GM18873 (cell line): ENCODE measurements around the gene KDELR1.

Experiments
- ATAC-seq: cut with Tn5 transposase; IDR thresholded peaks from one replicate; pipeline ENCODE4 v1.9.1; 2021; ENCODE audit warnings: mild to moderate bottlenecking, moderate library complexity, moderate number of reproducible peaks; ENCODE audit not compliant: unreplicated experiment, low FRiP score

The KDELR1 gene

DNA sequence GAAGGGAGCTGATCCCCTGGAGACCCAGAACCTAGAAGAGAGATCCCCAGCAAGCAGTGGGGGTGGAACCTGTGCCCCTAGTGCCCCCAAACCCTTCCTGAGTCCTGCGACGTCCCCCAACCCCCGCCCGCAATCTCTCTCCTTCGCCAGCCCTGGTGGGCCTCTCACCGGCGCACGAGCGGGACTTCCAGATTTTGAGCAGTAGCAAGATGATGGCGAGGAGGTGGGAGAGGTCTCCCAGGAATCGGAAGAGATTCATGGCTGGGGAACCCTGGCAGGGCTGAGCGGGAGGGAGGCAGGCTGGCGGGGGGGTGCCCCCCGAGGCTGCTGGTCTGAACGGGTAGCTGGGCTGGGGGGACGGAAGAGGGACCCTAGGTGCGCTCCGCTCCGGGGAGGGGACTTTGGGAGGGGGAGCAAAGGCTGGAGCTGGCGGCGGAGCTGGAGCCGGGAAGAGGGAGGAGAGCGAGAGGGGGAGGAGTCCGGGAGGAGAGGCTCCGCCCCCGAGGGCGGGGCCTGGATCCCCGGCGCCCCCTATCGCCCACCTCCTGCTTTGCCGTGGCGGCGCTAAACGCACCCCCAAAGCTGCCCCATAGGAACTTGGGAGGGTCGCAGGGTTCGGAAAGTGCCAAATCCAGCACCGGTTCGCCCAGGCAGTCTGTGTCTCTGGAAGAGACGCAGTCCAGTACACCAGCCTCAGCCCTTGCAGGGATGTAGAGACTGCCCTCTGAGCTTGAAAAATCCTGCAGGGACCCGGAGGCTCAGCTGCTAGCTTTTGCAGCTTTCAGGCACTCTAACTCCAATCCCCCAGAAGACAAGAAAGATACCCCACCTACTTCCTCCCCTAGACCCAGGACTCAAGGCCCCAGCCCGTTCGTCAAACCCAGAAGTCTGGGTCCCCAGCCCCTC, at the start of gene KDELR1:
TSS of gene KDELR1 (minus strand) at position 452 of the 906 bp plus-strand sequence. CDS start at position 259, 193 bp downstream.
- ATAC-seq, result no peak

DNA sequence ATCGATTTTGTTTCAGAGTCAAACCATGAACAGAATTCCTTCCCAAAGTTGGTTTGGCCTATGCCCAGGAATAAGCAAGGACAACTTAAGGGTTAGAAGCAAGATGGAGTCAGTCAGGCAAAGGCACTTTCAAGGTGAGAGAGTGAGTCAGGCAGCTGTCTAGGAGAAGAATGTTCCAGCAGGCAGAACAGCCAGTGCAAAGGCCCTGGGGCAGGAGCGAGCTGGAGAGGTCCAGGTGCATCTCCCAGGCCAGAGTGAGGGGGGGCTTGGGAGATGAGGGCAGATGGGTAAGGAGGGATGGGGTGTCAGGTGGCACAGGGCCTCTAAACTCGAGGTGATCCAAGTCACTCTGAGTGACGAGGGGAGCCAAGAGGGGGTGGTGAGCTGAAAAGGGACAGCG, 45.2 kb upstream of the KDELR1 start:
- ATAC-seq, result no peak

DNA sequence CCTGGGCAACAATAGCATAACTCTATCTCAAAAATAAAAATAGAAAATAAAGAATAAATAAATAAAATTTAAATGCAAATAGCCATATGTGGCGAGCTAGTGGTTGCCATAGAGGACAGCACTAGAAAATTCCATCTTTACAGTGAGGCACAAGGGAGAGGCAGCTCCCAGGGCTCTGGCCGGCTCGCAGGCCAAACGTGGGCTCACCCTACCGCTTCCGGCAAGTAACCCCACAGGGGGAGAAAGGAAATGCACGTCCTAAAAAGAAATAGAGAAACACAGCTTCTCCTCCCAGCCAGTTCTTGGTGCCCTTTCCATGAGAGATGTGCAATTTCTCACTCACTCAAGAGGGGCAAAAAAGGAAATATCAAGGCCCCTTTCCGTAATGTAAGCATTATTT, 42.0 kb upstream of the KDELR1 start:
- ATAC-seq, result no peak

DNA sequence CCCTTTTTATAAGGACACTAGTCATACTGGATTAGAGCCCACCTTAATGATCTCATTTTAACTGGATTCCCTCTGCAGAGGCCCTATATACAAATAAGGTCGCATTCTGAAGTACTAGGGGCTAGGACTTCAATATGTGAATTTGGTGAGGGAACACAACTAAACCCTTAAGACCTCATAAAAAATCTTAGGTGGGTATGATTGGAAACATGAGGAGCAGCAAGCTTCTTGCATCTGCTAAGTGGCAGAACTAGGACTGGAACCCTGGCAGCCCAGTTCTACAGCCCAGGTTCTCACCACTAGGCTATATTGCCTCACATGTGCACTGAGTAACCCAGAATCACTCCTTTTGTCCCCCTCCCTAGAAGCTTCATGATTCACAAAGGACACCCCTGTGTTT, 37.3 kb upstream of the KDELR1 start:
- no peak for ATAC-seq

DNA sequence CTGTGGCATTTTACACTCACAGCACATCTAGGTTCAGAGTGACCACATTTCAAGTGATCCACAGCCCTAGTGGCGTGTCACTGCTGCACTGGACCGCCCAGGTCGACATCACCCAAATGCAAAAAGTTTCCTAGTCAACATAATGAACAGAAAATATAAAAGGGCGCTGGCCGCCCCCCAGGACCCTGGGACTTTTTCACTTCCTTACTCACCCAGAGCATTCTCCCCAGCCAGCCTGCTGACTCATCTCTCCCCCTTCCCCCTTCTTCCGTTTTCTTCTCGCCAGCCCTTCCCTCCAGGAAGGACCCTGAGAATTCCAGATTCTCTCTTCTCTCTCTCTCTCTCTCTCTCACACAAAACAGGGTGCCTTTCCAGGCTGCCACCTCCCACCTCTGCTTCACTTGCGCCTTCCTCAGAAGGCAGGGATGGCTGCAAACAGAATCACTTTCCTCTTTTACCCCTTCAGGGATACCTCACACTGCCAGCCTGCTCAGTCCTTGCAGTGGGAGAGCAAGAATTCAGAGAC, 33.4 kb upstream of the KDELR1 start:
- no peak for ATAC-seq

DNA sequence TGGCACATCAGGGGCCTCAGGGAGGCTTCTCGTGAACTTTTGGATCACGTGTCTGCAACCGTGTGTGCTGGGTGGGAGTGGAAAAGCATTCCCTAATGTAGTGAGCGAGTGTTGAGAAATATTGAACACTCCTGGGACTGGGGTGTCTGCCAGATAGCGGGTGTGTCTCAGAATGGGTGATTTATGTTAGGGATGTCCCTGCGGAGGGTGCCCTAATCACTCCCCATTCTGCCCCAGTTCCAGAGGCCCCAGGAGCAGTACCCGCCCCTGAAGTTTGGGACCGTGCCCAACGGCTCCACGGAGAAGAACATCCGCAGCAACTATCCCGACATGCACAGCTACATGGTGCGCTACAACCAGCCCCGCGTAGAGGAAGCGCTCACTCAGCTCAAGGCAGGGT, 30.2 kb upstream of the KDELR1 start:
- ATAC-seq, result no peak

DNA sequence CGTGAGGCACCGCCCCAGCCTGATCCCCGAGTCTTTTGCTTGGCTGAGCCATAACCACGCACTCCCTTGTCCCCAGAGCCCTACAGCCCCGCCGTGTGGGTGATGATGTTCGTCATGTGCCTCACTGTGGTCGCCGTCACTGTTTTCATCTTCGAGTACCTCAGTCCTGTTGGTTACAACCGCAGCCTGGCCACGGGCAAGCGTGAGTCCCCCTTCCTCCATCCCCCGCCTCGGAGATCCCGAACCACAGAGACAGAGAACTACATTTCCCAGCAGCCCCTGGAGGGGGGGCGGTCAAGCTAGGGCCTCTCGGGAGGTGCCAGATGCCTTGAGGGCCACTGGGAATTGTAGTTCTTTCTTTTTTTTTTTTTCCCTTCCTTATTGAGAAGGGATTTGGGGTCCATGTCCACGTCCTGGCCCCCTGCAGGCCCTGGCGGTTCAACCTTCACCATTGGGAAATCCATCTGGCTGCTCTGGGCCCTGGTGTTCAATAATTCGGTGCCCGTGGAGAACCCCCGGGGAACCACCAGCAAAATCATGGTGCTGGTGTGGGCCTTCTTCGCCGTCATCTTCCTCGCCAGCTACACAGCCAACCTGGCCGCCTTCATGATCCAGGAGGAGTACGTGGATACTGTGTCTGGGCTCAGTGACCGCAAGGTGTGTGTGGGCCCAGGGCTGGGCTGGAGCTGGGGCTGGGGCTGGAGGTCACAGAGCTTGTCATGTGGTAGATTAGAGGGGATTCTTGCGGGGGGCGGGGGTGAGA, 28.0 kb upstream of the KDELR1 start:
- ATAC-seq, result no peak

DNA sequence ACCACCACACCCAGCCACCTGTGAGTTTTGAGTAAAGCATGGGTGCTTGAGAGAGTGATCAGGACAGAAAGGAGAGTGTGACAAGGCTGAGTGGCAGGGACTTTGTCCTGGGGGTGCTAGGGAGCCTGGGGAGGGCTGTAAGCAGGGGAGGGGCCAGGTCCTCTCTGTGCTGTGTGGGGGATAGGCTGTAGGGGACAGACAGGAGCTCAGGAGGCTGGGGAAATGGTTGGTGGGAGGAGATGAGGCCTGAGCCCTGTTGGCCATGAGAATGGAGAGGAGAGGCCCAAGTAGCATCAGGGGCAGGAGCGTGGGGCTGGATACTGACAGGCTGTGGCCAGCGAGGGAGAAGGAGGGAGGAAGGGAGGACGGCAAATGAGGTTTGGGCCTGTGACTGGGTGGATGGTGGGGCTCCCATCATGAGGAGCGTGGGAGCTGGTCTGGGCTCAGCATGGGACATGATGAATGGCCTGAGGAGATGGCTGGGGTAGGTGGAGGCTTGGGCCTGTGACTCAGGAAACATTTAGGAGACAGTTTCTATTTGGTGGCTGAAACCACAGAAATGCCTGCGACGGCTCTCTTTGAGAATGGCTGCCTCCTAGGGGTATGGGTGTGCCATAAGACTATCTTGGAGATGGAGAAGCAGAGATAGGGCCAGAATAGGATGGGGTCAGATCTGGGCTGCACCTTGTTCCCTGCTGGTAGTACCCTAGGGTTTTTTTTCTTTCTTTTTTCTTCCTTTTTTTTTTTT, 27.1 kb upstream of the KDELR1 start:
- no peak for ATAC-seq

DNA sequence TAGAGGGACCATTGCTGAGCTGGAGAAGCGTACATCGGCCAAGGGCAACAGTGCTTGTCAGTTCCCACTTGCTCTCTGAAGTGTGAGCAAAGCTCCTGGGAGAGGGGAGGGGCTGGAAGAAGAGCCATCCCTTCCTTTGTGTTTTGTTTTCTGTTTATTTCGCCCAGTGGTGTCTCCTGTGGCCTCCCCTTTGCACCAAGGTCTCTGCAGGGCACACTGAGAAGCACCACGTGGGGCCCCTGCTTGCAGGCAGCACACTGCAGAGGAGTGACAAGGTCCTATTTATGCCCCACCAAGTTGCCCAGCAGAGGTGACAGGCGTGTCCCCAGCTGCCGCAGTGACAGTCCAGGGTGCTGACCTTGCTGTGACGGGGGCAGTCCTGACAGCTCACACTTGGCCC, 26.1 kb upstream of the KDELR1 start:
- ATAC-seq, result no peak

DNA sequence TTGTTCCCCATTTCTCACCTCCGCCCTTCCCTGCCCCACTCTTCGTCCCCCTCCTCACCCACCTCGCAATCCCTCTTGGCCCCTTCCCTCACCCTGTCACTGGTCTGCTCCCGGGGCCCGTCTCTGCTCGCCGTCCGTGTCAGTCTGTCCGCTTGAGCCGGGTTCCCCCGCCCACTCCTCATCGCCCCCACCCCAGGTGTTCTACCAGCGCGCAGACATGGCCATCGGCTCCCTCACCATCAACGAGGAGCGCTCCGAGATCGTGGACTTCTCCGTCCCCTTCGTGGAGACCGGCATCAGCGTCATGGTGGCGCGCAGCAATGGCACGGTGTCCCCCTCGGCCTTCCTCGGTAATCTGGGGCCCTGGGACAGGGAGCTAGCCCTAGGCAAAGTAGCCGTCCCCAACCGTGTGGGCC, 24.5 kb upstream of the KDELR1 start:
- ATAC-seq, result no peak

DNA sequence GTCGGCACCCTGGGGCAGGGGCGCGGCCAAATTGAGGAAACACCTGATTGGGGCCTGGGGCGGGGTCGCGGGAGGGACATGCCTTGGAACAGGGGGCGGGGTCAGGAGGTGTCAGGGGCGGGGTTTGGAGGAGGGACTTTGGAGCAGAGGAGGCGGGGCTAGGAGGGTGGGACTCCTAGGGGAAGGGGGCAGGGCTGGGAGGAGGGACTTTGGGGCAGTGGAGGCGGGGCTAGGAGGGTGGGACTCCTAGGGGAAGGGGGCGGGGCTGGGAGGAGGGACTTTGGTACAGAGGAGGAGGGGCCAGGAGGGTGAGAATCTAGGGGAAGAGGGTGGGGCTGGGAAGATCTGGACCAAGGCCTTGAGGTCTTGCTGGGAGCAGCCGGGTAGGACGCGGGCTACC, 24.0 kb upstream of the KDELR1 start:
- ATAC-seq, result no peak

DNA sequence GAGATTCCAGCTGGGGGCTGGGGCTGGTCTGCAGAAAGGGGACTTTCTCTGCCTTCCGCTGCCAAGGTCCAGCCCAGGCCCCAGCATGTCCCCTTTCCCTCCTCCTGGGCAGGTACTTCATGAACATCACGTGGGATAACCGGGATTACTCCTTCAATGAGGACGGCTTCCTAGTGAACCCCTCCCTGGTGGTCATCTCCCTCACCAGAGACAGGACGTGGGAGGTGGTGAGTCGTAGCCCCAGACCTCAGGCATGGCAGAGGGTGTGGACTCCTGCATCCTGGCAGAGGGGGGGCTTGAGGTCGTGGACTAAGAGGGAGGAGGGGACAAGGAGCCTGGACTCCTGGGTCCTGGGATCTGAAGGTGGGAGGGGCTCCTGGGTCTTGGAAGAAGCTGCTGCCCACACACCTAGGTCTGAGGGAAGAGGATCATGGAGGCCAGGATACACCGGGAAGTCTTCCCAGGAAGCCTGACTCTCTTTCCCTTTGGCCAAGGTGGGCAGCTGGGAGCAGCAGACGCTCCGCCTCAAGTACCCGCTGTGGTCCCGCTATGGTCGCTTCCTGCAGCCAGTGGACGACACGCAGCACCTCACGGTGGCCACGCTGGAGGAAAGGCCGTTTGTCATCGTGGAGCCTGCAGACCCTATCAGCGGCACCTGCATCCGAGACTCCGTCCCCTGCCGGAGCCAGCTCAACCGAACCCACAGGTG, 22.7 kb upstream of the KDELR1 start:
- no peak for ATAC-seq

DNA sequence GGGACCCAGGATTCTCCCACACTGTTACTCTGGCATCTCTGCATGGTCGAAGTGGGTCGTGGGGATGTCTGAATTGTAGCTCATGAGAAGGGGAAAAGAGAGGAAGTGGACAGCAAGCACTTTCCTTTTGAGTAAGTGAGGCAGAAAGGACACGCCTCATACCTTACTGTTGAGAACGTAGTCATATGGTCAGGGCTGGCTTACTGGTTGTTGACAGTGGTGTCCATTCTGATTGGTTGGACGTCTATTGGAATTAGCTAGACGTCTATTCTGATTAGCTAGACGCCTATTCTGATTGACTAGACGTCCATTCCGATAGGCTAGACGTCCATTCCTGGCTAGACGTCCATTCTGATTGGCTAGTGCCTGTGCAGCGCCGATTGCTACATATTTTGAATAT, 14.5 kb upstream of the KDELR1 start:
- ATAC-seq, result no peak

DNA sequence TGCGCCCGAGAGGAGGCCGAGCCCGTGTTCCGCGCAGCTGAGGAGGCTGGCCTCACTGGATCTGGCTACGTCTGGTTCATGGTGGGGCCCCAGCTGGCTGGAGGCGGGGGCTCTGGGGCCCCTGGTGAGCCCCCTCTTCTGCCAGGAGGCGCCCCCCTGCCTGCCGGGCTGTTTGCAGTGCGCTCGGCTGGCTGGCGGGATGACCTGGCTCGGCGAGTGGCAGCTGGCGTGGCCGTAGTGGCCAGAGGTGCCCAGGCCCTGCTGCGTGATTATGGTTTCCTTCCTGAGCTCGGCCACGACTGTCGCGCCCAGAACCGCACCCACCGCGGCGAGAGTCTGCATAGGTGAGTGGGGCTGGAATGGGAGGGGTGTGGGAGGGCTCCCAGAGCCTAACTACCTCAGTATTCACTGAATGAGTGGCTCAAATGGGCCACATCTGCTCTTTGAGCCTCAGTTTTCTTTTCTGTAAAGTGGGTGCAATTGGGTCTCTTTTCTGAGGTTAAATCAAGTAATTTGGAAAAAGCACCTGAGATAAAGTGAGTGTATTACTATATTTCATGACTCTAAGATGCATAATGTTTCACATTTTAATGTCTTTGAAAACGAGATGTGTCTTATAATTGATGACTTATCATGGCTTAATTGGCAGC, 13.8 kb upstream of the KDELR1 start:
- ATAC-seq, result no peak

DNA sequence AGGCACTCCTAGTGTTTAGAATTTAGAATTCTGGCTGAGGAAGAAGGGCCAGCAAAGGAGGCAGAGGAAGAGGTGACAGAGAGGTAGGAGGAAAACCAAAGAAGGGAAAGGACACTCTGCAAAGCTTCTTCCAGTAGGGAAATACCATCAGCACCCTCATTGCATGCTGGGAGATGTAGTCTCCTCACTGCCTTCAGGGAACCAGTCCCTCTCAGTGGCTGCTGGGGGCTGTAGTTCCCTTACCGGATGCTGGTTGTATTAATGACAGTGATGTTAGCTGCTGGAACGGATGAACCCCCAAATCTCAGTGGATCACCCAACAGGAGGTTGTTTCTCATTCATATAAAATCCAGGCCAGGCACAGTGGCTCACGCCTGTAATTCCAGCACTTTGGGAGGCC, 12.3 kb upstream of the KDELR1 start:
- no peak for ATAC-seq

DNA sequence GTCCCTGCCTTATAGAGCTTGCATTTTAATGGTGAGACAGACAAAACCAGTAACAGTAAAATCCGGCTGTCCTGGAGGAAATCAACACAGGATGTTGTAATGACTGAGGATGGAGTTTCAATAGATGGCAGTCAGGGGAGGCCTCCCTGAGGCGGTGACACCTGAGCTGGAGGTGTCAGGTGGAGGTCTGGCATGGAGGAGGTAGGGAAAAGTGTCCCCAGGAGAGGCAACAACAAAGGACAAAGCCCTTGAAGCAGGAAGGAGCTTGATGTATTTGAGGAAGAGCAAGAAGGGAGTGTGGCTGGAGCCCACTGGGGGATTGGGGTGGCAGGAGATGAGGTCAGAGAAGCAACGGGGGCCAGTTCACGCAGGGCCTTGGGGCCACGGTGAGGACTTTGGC, 9.9 kb upstream of the KDELR1 start:
- no peak for ATAC-seq

DNA sequence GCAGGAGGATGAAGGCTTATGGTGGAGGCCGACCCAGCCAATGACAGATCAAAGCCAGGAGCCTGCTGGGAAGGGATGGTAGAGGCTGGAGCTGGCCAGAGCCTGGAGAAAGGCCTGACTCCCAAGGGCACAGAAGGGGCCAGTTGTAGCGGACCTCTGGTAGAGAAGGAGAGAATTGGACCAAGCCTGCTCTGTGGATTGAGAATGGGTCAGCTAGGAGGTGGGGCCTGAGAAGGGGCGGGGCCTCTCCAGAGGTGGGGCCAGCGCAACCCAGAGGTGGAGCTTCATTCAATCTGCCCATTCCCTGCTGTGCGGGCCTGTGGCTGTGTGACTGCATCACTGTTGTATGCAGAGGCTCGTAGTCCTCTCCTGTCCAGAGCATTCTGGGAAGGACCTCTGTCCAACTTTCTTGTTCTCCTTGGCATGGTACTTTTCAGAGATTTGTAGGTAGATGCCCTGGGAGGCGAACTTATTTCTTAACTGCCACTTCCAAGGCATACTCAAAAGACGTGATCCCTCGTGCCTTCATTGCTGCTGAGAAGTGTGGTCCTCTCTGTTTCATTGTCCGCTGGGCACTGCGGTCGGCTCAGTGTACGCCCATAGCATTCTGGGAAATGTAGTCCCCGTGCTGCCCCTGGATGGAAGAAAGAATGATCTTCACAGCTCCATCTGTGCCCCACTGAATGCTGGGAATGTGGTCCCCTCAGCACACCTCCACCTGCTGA, 8.8 kb upstream of the KDELR1 start:
- no peak for ATAC-seq

DNA sequence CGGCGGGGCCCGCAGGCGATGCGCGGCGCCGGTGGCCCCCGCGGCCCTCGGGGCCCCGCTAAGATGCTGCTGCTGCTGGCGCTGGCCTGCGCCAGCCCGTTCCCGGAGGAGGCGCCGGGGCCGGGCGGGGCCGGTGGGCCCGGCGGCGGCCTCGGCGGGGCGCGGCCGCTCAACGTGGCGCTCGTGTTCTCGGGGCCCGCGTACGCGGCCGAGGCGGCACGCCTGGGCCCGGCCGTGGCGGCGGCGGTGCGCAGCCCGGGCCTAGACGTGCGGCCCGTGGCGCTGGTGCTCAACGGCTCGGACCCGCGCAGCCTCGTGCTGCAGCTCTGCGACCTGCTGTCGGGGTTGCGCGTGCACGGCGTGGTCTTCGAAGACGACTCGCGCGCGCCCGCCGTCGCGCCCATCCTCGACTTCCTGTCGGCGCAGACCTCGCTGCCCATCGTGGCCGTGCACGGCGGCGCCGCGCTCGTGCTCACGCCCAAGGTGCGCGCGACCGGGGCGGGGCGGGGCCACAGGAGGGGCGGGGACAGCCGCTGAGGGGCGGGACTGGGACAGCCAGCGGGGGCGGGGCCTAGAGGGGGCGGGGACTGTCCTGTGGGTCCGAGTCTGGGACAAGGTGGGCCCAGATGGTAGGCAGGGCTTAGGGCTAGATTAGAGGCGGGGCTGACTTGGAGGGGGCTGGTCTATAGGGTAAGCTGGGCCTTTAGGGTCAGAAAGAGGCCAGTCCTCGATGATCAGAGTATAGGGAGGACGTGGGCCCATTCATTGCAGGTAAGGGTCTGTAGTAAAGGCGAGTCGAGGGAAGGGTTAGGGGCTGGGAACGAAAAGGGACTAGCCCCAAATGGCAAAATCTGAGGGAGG, 7.3 kb upstream of the KDELR1 start:
- no peak for ATAC-seq
